ENCODE data around the gene MEG3. TPM values are rescaled to one million over a fixed set of nuclear protein-coding genes. Genes with fewer than 3 reads are reported as not detected.

MEG3 gene
- total RNA-seq, 2 donors from 2014 or later, result 5.3 to 15.3 TPM

DNA sequence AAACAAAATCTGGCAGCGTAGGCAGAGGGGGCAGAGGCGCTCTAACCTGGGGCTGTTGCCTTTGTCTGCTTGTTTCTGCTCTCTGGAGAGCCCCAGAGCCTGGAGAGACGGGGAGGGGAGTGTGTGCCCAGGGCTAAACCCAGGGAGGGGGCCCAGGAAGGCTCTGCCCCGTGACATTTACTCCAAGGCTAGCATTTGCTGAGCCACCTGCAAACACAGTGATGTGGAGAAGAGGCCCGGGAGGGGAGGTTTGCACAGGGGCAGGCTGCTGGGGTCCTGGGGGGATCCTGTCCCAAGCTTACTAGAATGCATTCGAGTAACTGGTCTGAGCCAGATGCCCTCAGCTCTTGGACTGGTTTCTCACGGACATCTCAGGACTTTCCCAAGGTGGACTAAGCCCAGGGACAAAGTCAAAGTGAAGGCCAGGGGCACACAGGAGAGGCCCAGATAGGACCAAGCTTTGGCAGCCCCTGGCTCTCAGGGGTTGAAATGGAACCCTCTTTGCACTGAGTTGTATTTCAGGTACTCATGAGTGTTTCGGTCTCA, 12.0 kb downstream of the MEG3 start:
- no peak overlapping the region for H3K4me3 ChIP-seq (ENCODE audit: low read length)
- Mint-ChIP-seq H3K4me1 (peaks cover 45% of the 10 kb centered on the region), H3K36me3 (ENCODE audit: low read depth) (peaks cover 1% of the 10 kb centered on the region), H3K9me3 (peaks cover 4% of the 10 kb centered on the region), H3K27me3 (ENCODE audit: insufficient read depth) (no peaks in the 10 kb centered on the region), H3K27ac (peak overlapping the region; percentile 52), H3K4me3 (no peak overlapping the region)
- peaks cover 5% of the 10 kb centered on the region for H3K9me3 ChIP-seq (ENCODE audit: control insufficient read depth, low read length)
- H3K36me3 ChIP-seq (ENCODE audit: control insufficient read depth, insufficient read depth, low read length), result no peaks in the 10 kb centered on the region
- no peak for DNase-seq
- WGBS, 2 experiments (ENCODE audit: insufficient coverage in 1 of 2, insufficient read length in 1 of 2), result 76 to 85% methylated on average over 7 to 8 of the region's 8 CpGs
- peaks cover 22% of the 10 kb centered on the region for H3K4me1 ChIP-seq (ENCODE audit: control insufficient read depth, insufficient read depth, low read length)
- H3K27me3 ChIP-seq (ENCODE audit: control insufficient read depth, insufficient read depth, low read length, poor library complexity, severe bottlenecking), result no peaks in the 10 kb centered on the region
- peak overlapping the region; percentile 38 for H3K27ac ChIP-seq (ENCODE audit: low read depth, low read length)
- TF ChIP-seq CTCF (conservative IDR thresholded peaks at IDR 0.05), result no peak
- no peak overlapping the region for H3K9ac ChIP-seq (ENCODE audit: extremely low read depth, low read length, poor library complexity, severe bottlenecking)

GRCh38 chr14:100838493-100839314, 12.8 kb downstream of the MEG3 start:
- no peak overlapping the region for H3K9ac ChIP-seq (ENCODE audit: extremely low read depth, low read length, poor library complexity, severe bottlenecking)
- 85 to 91% methylated on average over 14 of the region's 14 CpGs for WGBS, 2 experiments (ENCODE audit: insufficient coverage in 1 of 2, insufficient read length in 1 of 2)
- peak; percentile 79 for DNase-seq
- Mint-ChIP-seq H3K9me3 (no peaks in the 10 kb centered on the region), H3K27ac (peak overlapping the region; percentile 59), H3K4me3 (no peak overlapping the region), H3K36me3 (ENCODE audit: low read depth) (no peaks in the 10 kb centered on the region), H3K4me1 (peaks cover 47% of the 10 kb centered on the region), H3K27me3 (ENCODE audit: insufficient read depth) (no peaks in the 10 kb centered on the region)
- H3K9me3 ChIP-seq (ENCODE audit: control insufficient read depth, low read length), result peaks cover under 1% of the 10 kb centered on the region
- no peaks in the 10 kb centered on the region for H3K36me3 ChIP-seq (ENCODE audit: control insufficient read depth, insufficient read depth, low read length)
- H3K4me3 ChIP-seq (ENCODE audit: low read length), result no peak overlapping the region
- H3K27me3 ChIP-seq (ENCODE audit: control insufficient read depth, insufficient read depth, low read length, poor library complexity, severe bottlenecking), result no peaks in the 10 kb centered on the region
- H3K27ac ChIP-seq (ENCODE audit: low read depth, low read length), result no peak overlapping the region
- TF ChIP-seq CTCF (conservative IDR thresholded peaks at IDR 0.05), result no peak
- peaks cover 21% of the 10 kb centered on the region for H3K4me1 ChIP-seq (ENCODE audit: control insufficient read depth, insufficient read depth, low read length)

- Mint-ChIP-seq H3K27me3 (ENCODE audit: insufficient read depth) (no peaks in the 10 kb centered on the region), H3K36me3 (ENCODE audit: low read depth) (no peaks in the 10 kb centered on the region), H3K27ac (peak overlapping the region; percentile 40), H3K9me3 (no peaks in the 10 kb centered on the region), H3K4me3 (no peak overlapping the region), H3K4me1 (peaks cover 47% of the 10 kb centered on the region)
- Histone ChIP-seq H3K4me1 (ENCODE audit: control insufficient read depth, insufficient read depth, low read length) (peaks cover 21% of the 10 kb centered on the region), H3K27ac (ENCODE audit: low read depth, low read length) (no peak overlapping the region), H3K4me3 (ENCODE audit: low read length) (no peak overlapping the region), H3K9ac (ENCODE audit: extremely low read depth, low read length, poor library complexity, severe bottlenecking) (no peak overlapping the region), H3K9me3 (ENCODE audit: control insufficient read depth, low read length) (no peaks in the 10 kb centered on the region), H3K27me3 (ENCODE audit: control insufficient read depth, insufficient read depth, low read length, poor library complexity, severe bottlenecking) (no peaks in the 10 kb centered on the region), H3K36me3 (ENCODE audit: control insufficient read depth, insufficient read depth, low read length) (no peaks in the 10 kb centered on the region)
- 72 to 83% methylated on average over 3 to 4 of the region's 4 CpGs for WGBS, 2 experiments (ENCODE audit: insufficient coverage in 1 of 2, insufficient read length in 1 of 2)
- no peak for DNase-seq
- no peak for TF ChIP-seq CTCF (conservative IDR thresholded peaks at IDR 0.05)
Observed at GRCh38 chr14:100839315-100839585, 13.3 kb downstream of the MEG3 start.
